ENCODE results near the gene LRP3.
A peak's percentile ranks its signal among the peaks of the same experiment; 100 is the strongest.
"Not testable (repeated sequence)": the region's sequence is repeated elsewhere in the genome, so short reads cannot be mapped to it uniquely, and the experiment has no call there.

LRP3 gene

DNA sequence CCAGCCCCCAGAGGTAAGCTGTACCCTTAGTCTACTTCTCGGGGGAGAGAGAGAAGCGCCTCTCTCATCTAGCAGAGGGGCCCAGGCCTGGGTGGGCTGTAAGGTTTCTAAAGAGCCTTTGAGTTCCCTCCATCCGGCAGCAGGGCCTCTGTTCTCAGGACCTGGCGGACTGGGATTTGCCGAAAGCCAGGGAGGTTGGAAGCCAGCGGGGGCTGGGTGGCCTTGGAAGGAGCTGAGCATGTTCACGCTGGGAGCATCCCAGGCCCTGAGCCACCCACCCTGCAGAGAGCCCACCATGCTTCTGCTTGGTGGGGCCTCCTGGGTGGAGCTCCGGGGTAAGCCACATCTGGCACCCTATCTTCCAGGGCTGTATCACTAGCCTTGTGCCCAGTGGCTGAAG lies 23.8 kb downstream of the LRP3 start:
- no peak for DNase-seq (ENCODE audit: low read depth)

DNA sequence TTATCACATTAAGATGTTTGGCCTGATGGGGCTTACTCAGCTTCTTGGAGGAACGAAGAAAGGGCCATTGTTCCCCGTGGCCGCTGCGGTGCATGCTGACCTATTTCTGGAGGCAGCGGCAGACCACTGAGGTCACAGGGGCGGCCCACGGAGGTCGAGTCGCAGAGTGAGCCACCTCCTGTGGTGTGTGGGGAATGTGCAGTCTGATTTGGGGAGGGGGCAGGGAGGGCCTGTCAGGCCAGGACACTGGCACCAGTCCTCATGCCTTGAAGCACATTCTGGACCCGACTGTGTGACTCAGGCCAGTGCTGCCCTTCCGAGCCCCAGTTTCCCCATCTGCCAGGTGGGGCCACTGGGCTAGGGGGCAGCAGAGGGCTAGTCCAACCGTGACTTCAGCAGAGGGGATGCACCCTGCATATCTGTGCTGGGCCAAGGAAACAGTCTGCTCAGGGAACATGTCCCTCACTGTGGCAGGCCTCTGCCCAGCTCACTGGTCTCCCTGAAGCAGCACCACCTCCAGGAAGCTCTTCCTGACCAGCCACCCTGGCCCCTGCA lies 25.2 kb downstream of the LRP3 start:
- no peak for DNase-seq (ENCODE audit: low read depth)

DNA sequence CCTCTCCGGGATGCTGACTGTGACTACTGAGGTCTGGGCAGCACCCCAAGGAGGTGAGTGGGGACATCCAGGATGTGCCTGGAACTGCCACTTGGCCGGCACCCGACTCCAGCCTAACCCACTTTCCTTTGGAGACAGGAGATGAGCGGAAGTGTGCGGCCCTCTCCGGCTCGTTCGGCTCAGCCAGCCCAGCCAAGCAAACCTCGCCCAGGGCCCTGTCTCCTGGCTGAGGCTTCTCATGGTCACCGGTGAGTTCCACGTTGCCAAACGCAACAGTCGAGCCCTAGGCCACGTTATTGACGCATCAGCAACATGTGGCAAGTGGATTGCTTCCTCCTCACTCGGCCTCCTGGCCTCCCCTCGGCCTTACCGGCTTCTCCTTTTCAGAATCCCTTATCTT lies 26.0 kb downstream of the LRP3 start:
- DNase-seq (ENCODE audit: low read depth): no peak

DNA sequence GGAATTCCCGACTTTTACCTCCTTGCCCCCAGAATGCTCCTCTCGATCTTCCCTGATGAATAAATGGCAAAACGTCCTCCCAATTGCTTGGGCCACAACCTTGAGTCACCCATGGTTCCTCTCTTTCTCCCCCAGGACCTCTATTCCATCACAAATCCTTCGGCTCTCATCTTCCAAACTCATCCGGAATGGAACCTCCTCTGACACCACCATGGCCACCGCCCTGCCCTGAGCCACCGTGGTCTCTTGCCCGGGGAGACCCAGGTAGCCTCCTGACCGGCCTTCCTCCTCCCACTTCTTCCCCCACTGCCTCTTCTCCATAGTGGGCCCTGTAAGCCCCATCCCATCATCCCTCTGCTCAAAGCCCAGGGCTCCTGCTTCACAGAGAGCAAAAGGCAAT lies 26.6 kb downstream of the LRP3 start:
- DNase-seq (ENCODE audit: low read depth): no peak

DNA sequence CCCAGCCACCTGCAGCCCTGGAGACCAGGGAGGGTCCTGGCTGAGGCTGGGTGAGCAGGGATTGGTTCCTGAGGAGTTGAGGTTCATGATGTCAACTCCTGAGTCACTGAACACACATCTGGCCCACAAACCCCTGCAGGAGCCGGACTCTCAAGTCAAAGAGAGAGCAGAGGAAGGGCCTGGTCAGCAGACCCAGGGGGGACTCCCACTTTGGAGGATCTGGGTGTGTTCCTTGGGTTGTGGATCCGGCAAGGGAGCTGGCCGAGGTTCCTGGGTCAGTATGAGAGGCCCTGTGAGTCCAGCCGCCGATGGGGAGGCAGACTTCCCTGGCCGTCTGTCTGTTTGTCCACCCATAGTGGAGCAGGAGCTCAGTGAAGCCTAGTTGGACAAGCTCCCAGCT lies 27.5 kb downstream of the LRP3 start:
- DNase-seq (ENCODE audit: low read depth): no peak

DNA sequence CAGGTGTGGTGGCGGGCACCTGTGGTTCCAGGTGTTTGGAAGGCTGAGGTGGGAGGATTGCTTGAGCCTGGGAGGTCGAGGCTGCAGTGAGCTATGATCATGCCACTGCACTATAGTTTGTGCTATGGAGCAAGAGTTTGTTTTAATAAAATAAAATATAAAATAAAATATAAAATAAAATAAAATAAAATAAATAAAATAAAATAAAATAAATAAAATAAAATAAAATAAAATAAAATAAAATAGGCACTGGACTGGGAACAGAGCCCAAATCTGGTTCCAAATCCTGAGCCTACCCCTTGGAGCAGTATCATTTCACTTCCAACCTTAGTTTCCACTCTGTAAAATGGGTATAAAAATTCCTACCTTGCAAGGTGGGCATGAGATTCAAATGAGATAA lies 28.1 kb downstream of the LRP3 start:
- DNase-seq (ENCODE audit: low read depth): not testable (repeated sequence)

DNA sequence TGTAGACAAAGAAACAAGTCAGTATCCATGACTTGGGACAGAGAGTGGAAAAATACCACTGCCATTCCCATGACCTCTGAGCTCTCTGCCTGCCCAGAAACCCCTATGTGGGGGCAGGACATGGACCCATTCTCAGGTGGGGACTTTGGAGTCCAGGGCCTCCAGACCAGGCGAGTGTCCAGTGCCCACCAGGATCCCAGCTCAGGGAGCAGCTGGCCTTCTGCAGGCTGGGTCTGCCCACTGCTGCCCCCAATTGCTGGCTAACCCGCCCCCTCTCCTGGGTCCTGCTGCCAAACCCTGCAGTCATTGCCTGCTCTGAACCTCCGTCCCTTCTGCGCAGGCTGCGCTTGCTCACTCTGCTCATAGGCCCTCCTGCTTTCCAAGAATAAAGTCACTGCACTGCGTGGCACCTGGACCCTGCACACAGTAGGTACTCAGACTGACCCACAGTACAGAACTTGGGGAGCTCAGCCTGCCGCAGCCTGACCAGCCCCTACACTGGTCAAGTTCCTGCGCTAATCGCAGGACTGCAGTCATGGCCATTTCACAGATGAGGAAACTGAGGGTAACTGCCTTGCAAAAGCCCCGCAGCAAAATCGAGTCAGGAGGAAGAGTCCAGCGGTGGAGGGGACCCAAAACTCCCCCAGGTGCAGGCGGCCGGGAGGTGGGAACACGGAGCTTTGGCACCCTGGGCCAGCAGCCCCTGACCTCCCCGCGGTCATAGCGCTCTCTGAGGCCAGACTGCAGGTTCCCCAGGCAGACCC lies 30.7 kb downstream of the LRP3 start:
- DNase-seq (ENCODE audit: low read depth): no peak

DNA sequence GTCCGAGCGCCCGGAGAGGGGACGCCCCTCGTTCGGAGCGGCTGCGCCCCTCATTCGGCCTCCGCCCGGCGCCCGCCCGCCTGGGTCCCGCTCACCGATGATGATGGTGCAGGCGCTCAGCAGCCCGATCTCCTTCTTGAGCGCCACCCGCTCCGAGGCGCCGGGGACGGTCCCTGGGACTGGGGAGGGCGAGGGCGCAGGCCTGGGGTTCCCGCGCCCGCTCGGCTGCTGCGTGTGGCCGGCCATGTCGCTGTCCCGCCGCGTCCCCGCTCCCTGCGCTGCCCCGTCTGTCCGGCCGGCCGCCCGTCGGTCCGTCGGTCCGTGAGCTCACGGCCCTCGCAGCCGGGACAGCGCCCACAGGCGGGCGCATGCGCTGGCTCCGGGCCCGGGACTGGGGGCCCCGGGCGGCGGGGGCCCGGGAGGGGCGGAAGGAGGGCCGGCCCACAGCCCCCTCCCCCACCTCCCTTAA lies 31.4 kb downstream of the LRP3 start, which contains the start of gene SLC7A10:
Gene SLC7A10 (minus strand): TSS at position 393 of the 469 bp plus-strand sequence. CDS start 147 bp downstream, at position 246.
- DNase-seq (ENCODE audit: low read depth): no peak

DNA sequence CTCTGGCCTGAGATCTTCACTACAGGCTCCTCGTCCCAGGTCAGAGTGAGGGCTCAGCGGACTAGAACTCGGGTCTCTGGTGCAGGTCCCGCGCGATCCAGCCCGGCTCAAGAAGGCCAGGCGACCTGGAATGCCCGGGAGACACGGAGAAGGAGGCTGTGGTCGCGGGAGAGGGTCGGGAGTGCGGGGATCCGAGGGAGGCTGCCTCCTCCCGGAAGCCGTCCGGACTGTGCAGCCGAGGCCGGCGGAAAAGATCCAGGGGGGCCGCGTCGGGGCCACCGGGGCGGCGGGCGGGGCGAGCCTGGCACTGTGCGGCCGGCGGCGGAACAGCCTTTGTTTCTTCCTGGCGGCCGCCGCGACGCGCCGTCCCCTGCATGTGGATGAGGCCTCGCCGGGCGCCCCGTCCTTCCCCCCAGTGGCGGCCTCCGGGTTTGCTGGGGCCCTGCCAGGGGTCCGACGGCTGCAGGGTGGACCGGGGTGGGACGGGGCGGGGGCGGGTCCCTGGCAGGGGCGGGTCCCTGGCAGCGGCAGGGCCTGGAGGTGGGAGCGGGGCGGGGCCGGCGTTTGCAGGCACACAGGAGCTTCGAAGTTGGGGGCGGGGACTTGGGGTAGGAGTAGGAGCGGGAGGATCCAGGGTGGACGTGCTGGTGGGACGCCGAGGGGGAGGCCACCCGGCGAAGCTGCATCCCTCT lies 32.6 kb downstream of the LRP3 start:
- DNase-seq (ENCODE audit: low read depth): no peak

DNA sequence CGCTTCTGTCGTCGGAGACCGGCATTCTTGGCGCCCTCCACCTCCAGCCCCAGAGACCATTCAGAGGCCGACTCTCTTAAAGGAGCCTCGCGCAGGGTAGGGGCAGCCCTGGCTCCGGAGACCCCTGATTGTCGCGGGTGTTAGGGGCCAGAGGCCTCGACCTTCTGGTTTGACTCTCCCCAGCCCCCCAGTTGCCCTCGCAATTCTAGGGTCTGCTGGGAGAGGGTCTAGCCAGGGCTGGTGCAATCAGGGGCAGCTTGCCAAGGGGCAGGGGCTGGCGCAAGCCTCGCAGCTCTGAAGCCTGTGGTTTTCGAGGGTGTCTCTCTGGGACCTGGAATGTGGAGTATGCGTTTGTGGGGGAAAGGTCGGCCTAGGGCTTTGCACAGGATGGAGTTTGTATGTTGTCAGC lies 33.1 kb downstream of the LRP3 start:
- no peak for DNase-seq (ENCODE audit: low read depth)

DNA sequence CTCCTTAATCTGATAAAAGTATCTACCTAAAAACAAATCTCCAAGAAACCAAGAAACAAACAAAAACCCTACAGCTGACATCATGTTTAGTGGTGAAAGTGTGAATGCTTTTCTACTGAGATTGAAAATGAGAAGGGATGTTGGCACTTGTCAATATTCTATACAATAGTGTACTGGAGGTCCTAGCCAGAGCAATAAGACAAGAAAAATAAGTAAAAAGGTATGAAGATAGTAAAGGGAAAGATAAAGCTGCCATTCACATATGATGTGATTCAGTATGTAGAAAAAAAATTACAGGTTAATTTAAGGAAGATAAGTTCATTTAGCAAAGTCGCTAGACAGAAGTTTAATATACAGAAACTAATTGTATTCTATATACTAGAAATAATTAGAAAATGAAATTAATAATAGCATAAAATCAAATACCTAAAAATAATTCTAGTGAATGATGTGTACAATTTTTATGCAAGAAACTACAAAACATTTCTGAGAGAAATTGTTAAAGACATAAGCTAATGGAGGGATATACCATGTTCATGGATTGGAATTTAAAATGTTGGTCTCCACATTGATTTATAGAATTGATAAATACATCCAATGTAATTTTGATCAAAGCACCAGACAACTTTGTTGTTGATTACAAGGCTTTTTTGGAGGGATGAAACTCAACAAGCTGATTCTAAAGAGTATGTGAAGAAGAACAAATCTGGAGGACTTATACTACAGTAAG lies 33.9 kb downstream of the LRP3 start:
- no peak for DNase-seq (ENCODE audit: low read depth)

DNA sequence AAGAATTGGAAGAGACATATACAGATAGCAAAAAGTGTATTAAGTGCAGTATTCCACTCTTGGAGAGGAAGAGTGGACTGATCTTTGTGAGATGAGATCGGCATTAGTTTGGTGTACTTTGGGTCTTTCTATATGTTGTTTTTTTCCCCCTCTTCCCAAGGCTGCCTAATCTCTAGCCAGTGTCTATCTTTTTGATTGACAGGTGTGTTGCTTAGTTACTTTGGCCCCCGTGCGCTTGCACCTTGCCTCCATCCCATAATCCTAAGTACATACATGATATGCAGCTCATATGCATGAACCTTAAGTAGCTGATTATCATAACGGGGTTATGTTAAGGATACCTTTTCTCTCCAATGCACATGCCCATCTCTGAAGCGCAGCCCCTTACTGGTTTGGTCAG lies 35.8 kb downstream of the LRP3 start:
- DNase-seq (ENCODE audit: low read depth): no peak

DNA sequence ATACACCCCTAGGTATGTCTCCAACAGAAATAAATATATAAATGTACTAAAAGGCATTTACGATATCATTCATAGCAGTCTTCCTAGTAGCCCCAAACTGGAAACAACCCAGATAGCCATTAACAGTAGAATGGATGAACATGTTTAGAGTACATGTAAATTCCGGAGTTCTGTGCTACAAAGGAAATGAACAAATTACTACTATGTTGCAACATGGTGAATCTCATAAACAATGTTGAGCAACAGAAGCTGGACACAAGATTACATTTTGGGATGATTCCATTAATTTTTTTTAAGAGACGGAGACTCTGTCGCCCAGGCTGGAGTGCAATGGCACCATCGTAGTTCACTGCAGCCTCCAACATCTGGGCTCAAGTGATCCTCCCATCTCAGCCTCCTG lies 37.4 kb downstream of the LRP3 start:
- DNase-seq (ENCODE audit: low read depth): no peak

DNA sequence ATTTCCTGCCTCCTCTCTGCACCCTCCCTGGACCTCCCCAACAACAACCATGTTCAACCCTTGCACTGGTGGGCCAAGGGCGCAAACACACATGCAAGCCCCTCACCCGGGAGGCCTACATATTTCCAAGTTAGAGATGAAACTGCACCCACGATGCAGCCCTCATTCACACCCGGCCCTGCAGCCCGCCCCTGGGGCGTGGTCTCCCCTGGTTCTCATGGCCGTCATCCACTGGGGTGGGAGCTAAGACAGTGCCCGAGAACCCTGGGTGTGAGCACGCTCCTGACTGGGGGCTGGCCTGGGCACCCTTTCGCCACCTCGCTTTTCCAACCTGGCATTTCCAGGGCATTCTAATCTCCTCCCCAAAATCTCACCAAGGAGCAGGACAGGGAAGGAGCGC lies 38.5 kb downstream of the LRP3 start:
- no peak for DNase-seq (ENCODE audit: low read depth)

DNA sequence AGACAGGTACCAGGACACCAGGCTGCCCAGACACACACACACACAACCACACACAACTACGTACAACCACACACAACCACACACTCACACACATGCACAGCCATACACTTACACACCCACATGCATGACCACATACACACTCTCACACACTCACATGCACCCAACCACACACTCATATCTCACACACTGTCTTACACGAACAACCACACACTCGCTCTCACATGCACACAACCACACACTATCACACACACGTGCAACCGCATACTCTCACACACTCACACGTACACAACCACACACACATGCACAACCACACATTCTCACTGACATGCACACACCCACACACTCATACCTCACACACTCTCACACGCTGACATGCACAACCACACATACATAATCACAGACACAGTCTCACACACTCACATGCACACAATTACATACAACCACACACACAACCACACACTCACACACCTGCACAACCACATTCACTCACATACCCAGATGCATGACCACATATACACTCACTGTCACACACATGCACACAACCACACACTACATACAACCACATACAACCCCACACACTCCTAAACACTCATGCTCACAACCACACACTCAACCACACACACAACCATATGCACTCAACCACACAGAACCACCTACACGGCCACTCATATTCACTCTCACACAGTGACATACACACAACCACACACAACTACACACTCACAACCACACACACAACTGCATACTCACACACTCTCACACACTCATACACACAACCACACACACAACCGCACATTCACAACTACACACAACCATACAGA lies 39.1 kb downstream of the LRP3 start:
- no peak for DNase-seq (ENCODE audit: low read depth)

DNA sequence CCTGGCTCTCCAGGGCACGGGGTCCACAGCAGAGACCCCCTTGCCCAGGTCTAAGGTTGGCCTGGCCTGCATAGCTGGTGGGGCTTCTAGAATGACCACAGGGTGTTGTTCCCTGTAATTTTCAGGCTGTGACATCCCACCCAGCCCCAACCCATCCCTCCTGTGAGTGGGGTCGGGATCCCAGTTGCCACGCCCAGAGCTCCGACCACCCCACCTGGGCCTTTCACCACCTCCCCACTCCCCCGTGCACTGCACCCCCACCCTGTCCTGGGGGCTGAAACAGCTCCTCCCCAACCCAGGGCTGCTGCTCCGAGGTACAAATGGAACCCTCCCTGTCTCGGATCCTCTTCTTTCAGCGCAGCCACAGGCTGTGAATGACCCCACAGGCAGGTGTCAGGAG lies 40.0 kb downstream of the LRP3 start:
- no peak for DNase-seq (ENCODE audit: low read depth)

DNA sequence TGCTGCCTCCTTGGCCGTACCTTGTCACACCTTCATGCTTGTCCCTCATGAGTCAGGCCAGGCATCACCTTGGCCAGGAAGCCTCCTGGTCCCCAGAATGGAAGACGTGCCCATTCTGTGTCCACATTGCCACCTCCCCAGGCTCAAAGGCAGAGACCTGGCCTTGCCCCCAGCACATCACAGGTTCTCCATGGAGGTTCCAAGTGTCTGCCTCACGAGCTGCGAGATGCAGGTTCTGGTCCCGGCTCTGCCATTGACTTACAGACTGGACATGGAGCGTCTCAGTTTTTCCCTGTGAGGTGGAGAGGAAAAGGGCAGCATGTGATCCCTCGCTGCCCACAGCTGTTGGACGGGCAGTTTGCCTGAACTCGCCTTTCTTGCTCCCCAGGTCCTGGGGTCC lies 40.6 kb downstream of the LRP3 start:
- DNase-seq (ENCODE audit: low read depth): no peak

DNA sequence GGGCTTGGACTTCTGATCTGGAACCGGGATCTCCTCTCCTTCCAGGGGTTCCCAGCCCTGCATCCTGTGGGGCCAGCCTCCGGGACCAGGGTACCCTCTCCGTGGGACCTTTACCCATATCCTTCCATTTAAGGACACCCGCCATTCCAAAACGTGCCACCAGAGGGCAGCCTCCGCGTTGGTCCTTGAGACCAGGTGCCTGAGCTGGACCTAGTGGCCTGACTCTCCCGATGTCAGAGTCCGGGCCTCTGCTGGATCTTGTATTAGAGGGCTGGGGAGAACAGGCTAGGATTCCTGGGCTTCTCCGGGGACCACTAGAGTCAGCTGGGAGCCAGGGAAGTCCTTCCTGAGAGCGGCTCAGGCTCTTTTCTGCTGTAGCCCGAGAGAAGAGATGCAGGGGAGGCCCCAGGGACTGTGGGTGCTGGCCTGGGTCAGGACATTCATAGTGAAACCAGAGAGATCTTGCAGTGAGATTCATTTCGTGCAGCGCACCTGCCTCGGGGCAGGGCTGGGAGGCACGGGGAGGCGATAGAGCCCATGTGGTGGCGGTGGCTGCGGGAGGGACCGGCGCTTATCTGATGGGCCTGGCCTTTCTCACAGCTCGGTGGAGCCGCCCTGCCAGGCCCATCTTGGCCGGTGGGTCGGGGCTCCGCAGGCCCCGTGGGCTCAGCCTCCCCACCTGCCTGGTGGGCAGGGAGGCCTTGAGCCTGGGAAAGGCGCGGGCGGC lies 41.3 kb downstream of the LRP3 start:
- peak; percentile 37 for DNase-seq (ENCODE audit: low read depth)

DNA sequence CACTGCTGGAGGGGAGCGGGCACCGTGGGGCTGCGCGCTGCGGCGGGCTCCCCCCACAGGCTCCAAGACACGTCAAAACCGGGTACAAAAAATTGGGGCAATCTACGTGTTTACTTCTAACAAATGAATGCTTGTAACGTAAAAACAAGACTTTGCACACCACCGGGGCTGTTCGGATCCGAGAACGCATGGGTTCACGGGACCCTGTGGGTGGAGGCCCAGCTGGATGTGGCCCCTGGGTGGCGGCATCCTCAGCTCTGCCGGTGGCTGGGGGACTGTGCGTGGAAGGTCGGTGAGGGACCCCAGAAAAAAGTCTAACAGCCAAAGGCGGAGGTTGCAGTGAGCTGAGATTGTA lies 41.8 kb downstream of the LRP3 start:
- DNase-seq (ENCODE audit: low read depth): no peak

DNA sequence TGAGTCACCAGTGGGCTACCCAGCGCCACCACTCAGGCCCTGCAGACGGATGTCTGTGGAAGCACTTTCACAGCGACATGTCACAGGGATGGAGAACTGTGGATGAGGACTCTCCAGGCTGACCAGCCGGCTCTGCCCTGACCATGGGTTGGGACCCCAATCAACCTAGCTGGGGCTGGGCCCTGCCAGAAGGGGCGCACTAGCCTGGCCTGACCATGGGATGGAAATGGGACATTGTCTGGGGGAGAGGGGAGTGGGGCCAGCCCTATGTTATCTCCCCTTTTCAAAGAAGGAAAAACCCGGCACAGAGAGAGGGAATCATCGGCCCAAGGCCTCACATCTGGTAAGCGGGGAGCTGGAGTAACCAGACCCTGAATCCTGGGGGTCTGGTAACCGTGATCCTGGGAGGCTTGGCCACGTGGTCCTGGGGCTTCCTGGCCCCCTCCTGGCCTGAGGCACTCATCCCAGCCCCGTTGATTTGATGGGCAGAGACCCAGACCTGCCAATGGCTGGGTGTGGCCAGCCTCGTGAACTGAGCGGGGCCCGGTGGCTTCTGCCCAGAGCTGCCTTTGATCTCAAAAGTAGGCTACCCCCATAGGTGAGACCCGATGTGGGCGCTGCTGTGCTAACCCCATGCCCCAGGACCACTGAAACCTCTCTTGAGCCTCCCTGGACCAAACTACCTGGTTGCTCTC lies 42.7 kb downstream of the LRP3 start:
- DNase-seq (ENCODE audit: low read depth): no peak
